Common myeloid progenitor, CD34-positive (primary cell): ENCODE data around the gene FOXP1.

Experiments
- CTCF ChIA-PET: fragments of 350-600 bp; sonication (Branson Sonifier 250); formaldehyde crosslinking; loops from one replicate; lab custom pipeline; 2021; ENCODE audit warnings: antibody characterized with exemption; lab: Charles Lee
- POLR2A ChIA-PET: fragments of 350-600 bp; sonication (Branson Sonifier 250); formaldehyde crosslinking; loops from one replicate; lab custom pipeline; 2021; ENCODE audit warnings: antibody characterized with exemption; lab: Charles Lee
- DNase-seq, 3 donors: peaks; one replicate each; pipeline versions ENCODE4 v3.0.0 to v3.0.0-alpha.2; 2013
- H3K27ac ChIP-seq, 2 experiments: 1 replicate in 1 of 2; 2 replicates in 1 of 2; pipeline ENCODE4 v1.7.0; 2013; ENCODE audit warnings: inconsistent platforms in 2 of 2, low read length in 2 of 2, mild to moderate bottlenecking in 2 of 2, low read depth in 1 of 2, moderate library complexity in 1 of 2; ENCODE audit not compliant: severe bottlenecking in 2 of 2, insufficient read depth in 1 of 2, poor library complexity in 1 of 2
- H3K27me3 ChIP-seq, 5 experiments: replicated peaks in 2 of 5; 1 replicate in 3 of 5; 2 replicates in 2 of 5; pipeline versions ENCODE4 v1.6.1 to v1.7.0; 2013; ENCODE audit warnings: low read length in 4 of 5, mild to moderate bottlenecking in 2 of 5, moderate library complexity in 2 of 5, inconsistent platforms in 1 of 5; ENCODE audit not compliant: insufficient read depth in 5 of 5, control insufficient read depth in 4 of 5
- H3K36me3 ChIP-seq, 4 experiments: 1 replicate in 2 of 4; 2 replicates in 2 of 4; pipeline versions ENCODE4 v1.6.1 to v1.7.0; 2013; ENCODE audit warnings: low read length in 3 of 4, control low read depth in 1 of 4, mild to moderate bottlenecking in 1 of 4; ENCODE audit not compliant: control insufficient read depth in 4 of 4, insufficient read depth in 4 of 4
- H3K4me1 ChIP-seq, 4 experiments: 1 replicate in 3 of 4; 2 replicates in 1 of 4; pipeline versions ENCODE4 v1.6.1 to v1.7.1; 2013; ENCODE audit warnings: low read length in 3 of 4, mild to moderate bottlenecking in 3 of 4, control low read depth in 1 of 4, inconsistent platforms in 1 of 4, moderate library complexity in 1 of 4; ENCODE audit not compliant: control insufficient read depth in 4 of 4, insufficient read depth in 4 of 4; ENCODE audit errors: control extremely low read depth in 1 of 4
- H3K4me3 ChIP-seq, 7 experiments: 1 replicate in 4 of 7; 2 replicates in 3 of 7; pipeline versions ENCODE4 v1.5.1 to v1.7.0; 2013; ENCODE audit warnings: mild to moderate bottlenecking in 7 of 7, low read length in 6 of 7, moderate library complexity in 6 of 7, inconsistent platforms in 2 of 7, low read depth in 2 of 7, control low read depth in 1 of 7; ENCODE audit not compliant: insufficient read depth in 4 of 7, control insufficient read depth in 1 of 7; ENCODE audit errors: extremely low read depth in 1 of 7
- H3K9me3 ChIP-seq, 5 experiments: 1 replicate in 4 of 5; 2 replicates in 1 of 5; pipeline versions ENCODE4 v1.6.1 to v1.7.1; 2013; ENCODE audit warnings: low read length in 4 of 5, mild to moderate bottlenecking in 2 of 5, inconsistent platforms in 1 of 5, low read depth in 1 of 5, moderate library complexity in 1 of 5; ENCODE audit not compliant: control insufficient read depth in 4 of 5, insufficient read depth in 2 of 5; ENCODE audit errors: control extremely low read depth in 1 of 5
- WGBS: methylation state at CpG from one replicate; pipeline ENCODE4 v1.1.5; 2013; ENCODE audit not compliant: insufficient coverage; 5-methylcytosine and 5-hydroxymethylcytosine counted together

FOXP1 gene

DNA sequence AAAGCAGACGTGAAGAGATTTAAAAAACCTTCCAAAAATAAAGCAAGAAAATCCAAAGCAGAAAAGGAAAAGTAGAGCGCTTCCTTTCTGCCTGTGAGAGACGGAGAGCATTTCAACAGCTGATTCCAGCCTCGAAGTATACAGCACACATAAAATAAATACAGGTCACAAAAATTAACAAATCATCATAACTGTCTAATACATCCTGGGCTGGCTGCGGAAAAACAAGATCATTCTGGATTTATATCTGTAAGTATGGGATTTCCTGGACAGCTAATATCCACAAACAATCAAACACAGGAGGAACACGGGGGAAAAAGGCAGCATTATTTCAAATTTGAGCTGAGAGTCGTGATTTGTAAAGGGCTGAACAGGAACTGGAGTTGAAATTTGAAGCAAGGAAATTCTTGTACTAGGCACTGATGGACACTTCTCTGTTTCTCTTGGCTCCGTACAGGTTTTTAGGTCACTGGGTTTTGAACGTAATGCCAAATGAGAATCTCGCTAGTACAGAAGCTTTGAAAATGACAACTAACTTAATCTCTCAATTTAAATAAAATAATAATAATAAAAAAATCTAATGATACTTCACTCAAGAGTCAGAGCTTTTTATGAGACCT lies 577.7 kb downstream of the FOXP1 start:
- Histone ChIP-seq H3K36me3 (peaks cover 0 to 27% (median 9%) of the 10 kb centered on the region in 4 experiments), H3K9me3 (no peaks in the 10 kb centered on the region), H3K27ac (no peak overlapping the region), H3K27me3 (no peaks in the 10 kb centered on the region), H3K4me3 (no peak overlapping the region), H3K4me1 (peaks cover 0 to 13% (median 6%) of the 10 kb centered on the region in 4 experiments)
- no peak for DNase-seq
- POLR2A ChIA-PET, result no interaction called here
- CTCF ChIA-PET, result interaction anchor here (0.7 to 6.3 kb wide), 14 partner anchors 10 to 582 kb away, joined by 3 to 51 read pairs (median 5); no protein-coding TSS in a partner anchor
- WGBS, result 79% methylated on average over 2 of the region's 10 CpGs

DNA sequence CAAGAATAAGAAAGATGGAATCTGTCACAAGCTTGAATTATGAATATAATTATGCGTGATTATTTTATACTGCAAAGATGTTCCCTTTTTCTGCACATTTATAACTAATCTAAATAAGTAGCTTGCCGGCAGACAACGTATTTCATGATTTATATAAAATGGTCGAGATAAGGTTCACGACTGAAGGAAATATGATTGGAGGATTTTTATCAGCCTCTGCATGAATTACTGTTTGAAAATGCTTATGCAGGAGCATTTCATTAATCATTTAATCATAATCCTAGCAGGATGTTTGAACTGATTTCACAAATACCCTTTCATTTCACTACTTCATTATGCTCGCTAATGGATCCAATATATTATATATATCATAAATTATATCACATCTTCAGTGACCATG lies 580.0 kb downstream of the FOXP1 start:
- WGBS, result no CpG with 5 or more reads among the region's 6 CpGs
- H3K27ac ChIP-seq, result no peak overlapping the region
- H3K9me3 ChIP-seq, result no peaks in the 10 kb centered on the region
- ChIA-PET CTCF (interaction anchor here (1.0 to 6.3 kb wide), 2 partner anchors 10 to 66 kb away, joined by 3 to 51 read pairs; no protein-coding TSS in a partner anchor), POLR2A (interaction anchor here (0.7 kb wide), 1 partner anchor 9 kb away, joined by 3 read pairs; no protein-coding TSS in a partner anchor)
- no peak for DNase-seq
- peaks cover 3 to 38% (median 13%) of the 10 kb centered on the region in 4 experiments for H3K36me3 ChIP-seq
- peaks cover 0 to 4% (median 2%) of the 10 kb centered on the region in 4 experiments for H3K4me1 ChIP-seq
- no peak overlapping the region for H3K4me3 ChIP-seq
- no peaks in the 10 kb centered on the region for H3K27me3 ChIP-seq

DNA sequence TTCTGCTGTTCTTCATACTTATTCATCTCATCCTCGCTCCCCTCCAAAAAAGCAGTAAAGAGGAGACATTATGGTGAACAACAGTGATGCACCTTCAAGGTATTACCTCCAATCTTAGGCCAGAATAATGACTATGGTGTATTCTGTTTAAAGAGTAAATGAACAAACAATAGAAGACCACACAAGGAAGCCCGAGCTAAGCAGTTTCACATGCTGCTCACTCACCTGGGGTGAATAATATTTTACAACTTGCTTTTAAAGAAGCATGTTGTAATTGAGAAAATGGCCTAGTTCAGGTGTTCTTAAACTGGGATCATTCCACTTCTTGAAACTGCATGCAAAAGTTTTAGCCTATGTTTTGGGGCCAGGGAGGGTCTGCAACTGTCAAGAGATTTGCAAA lies 581.2 kb downstream of the FOXP1 start:
- Histone ChIP-seq H3K27ac (no peak overlapping the region), H3K9me3 (no peaks in the 10 kb centered on the region), H3K36me3 (peaks cover 11 to 45% (median 16%) of the 10 kb centered on the region in 4 experiments), H3K4me1 (peaks cover 0 to 2% (median 0%) of the 10 kb centered on the region in 4 experiments), H3K4me3 (no peak overlapping the region), H3K27me3 (no peaks in the 10 kb centered on the region)
- no peak for DNase-seq
- ChIA-PET CTCF (interaction anchor here (6.3 kb wide), 1 partner anchor 67 kb away, joined by 51 read pairs; no protein-coding TSS in a partner anchor), POLR2A (no interaction called here)
- no CpG with 5 or more reads among the region's 2 CpGs for WGBS

DNA sequence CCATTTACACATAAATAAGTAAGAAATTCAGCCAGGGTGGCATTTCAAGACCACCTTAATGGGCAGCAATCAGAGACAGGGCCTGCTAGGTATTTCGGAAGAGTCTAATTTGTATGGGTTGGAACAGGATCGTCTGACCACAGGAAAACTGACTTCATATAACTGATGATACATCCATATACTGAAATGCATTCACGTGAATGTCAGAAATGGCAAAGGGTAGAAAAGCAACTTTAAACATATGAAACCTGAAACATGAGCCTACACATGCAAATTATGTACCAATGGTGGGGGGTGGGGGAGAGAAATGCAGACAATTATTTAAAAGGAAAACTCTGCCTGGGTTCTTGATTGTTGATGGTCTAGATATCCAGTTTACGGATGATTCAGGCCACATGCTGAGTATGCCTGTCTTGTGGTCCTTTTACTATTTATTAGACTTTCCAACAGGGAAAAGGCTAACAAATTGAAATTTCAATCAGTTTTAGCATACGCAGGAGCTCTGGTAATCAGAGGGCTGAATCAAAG lies 582.2 kb downstream of the FOXP1 start:
- DNase-seq, result no peak
- ChIA-PET POLR2A (no interaction called here), CTCF (interaction anchor here (6.3 kb wide), 1 partner anchor 68 kb away, joined by 51 read pairs; no protein-coding TSS in a partner anchor)
- H3K36me3 ChIP-seq, result peaks cover 14 to 53% (median 23%) of the 10 kb centered on the region in 4 experiments
- no peaks in the 10 kb centered on the region for H3K9me3 ChIP-seq
- no peak overlapping the region for H3K27ac ChIP-seq
- no peaks in the 10 kb centered on the region for H3K27me3 ChIP-seq
- no peaks in the 10 kb centered on the region for H3K4me1 ChIP-seq
- no peak overlapping the region for H3K4me3 ChIP-seq
- 100% methylated on average over 1 of the region's 5 CpGs for WGBS

DNA sequence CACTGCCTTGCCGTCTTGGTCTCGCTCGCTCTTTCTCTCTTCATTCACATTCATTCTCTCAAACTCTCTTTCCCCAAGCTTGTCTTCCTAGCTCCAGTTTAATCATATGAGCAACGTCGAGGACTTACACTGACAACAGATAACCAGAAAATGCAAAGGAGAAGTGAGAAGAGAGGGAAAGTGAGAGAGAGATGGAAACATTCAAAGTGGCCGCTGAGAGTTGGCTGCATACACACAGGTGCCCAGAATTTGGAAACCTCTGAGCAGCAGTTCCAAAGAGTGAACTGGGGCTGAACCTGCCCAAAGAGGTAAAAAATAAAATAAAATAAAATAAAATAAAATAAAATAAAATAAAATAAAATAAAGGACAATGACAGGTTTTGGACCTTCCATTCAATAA lies 583.0 kb downstream of the FOXP1 start:
- DNase-seq, result no peak
- Histone ChIP-seq H3K36me3 (peaks cover 14 to 58% (median 25%) of the 10 kb centered on the region in 4 experiments), H3K4me1 (no peaks in the 10 kb centered on the region), H3K27me3 (no peaks in the 10 kb centered on the region), H3K4me3 (no peak overlapping the region), H3K9me3 (no peaks in the 10 kb centered on the region), H3K27ac (no peak overlapping the region)
- WGBS, result no CpG with 5 or more reads among the region's 6 CpGs
- ChIA-PET POLR2A (no interaction called here), CTCF (no interaction called here)

DNA sequence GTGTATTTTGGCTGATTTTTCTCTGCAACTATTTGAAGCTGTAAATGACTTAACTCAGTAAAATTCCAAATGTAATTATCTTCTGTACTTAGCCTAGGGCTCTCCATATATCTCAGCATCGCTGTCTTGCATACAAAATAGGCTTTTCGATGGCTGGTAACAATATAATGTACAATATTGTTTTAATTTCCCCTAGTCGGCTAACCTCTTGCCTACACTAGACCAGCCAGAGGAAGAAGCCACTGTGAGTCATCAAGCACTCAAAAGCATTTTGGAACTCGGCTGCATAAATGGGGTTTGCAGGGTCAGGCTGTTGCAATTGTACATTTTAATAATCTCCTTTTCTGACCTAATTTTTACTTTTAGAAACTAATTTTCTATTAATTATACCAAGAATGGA lies 583.8 kb downstream of the FOXP1 start:
- H3K27ac ChIP-seq, result no peak overlapping the region
- ChIA-PET CTCF (no interaction called here), POLR2A (no interaction called here)
- no peak overlapping the region for H3K4me3 ChIP-seq
- DNase-seq, result peak in 1 of 3 donors; percentile 40
- no peaks in the 10 kb centered on the region for H3K4me1 ChIP-seq
- peaks cover 14 to 66% (median 25%) of the 10 kb centered on the region in 4 experiments for H3K36me3 ChIP-seq
- no peaks in the 10 kb centered on the region for H3K9me3 ChIP-seq
- no peaks in the 10 kb centered on the region for H3K27me3 ChIP-seq
- no CpG with 5 or more reads among the region's 4 CpGs for WGBS

DNA sequence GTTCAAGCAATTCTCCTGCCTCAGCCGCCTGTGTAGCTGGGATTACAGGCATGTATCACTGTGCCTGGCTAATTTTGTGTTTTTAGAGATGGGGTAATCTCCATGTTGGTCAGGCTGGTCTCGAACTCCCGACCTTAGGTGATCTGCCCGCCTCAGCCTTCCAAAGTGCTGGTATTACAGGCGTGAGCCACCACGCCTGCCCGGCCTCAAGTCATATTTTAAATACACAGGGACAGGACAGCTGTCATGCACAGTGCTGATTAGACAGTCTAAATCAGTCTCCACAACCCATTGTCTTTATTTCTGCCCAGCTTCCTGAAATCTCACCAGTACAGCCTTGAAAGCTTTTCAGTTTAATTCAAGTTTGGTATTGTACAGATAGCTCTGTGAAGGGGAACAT lies 587.4 kb downstream of the FOXP1 start:
- Histone ChIP-seq H3K27ac (no peak overlapping the region), H3K36me3 (peaks cover 20 to 77% (median 43%) of the 10 kb centered on the region in 4 experiments), H3K9me3 (no peaks in the 10 kb centered on the region), H3K27me3 (no peaks in the 10 kb centered on the region), H3K4me3 (no peak overlapping the region), H3K4me1 (no peaks in the 10 kb centered on the region)
- DNase-seq, result no peak
- ChIA-PET CTCF (interaction anchor here (0.7 to 1.3 kb wide), 2 partner anchors 10 to 20 kb away, joined by 3 to 5 read pairs; no protein-coding TSS in a partner anchor), POLR2A (no interaction called here)
- 98% methylated on average over 7 of the region's 7 CpGs for WGBS
